HG03139 (cell line): Measurements from ENCODE around the gene SLC6A19.
"Not testable (repeated sequence)": the region's sequence is repeated elsewhere in the genome, so short reads cannot be mapped to it uniquely, and the experiment has no call there.

Experiments used
- ATAC-seq: cut with Tn5 transposase; IDR thresholded peaks from one replicate; pipeline ENCODE4 v1.9.1; 2021; ENCODE audit not compliant: unreplicated experiment

SLC6A19 gene

DNA sequence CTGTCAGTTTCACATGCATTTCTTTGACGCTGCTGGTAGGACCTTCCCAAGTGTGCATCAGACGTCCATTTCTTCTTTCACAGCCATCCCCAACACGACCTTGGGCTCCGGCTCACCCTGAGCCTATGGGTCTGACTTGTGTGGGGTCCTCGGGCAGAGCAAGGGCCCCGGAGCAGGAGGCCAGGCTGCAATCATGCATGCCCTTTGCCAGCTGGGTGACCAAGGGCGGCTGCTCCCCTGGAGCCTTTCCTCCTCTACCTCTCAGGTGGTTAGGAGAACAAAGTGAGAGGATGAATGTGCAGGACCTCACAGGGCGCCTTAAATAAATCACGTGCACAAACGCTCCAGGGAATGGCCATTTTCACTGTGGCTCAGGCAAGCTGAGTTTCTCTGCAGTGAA is 60.2 kb downstream of the SLC6A19 start:
- ATAC-seq: no peak

DNA sequence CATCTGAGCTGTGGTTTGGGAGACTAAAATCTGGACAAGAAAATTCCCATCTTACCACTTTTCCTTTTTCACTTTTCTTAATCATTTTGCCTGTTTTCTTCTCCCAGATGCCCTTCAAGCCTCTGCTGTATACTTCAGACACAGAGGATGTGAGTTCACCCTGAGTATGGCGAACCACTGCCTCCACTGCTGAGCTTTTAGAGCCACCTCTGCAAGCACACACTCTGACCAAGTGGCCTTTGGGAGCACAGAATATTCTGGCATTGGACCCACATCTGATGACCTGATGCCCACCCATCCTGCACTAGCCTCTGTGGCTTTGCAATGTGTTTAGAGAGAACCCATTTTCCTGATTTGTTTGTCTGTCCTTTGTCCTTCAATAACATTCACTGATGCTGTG is 61.0 kb downstream of the SLC6A19 start:
- no peak for ATAC-seq

DNA sequence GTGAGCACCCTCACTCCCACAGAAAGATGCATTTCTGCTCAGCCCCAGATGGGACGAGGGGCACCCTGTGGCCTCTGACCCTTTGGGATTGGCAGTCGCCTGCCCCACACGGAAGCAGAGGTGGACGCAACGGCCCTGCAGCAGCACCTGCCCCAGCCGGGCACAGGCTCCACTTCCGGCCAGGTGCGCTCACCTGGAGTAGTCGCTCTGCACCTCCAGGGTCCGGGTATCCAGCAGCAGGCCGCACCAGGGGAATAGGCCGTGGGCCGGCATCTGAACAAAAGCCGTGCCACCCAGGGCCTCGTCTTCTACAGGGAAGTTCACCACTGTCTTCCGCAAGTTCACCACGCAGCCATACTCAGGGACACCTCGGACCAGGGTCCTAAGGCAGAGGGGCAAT is 62.8 kb downstream of the SLC6A19 start:
- no peak for ATAC-seq

DNA sequence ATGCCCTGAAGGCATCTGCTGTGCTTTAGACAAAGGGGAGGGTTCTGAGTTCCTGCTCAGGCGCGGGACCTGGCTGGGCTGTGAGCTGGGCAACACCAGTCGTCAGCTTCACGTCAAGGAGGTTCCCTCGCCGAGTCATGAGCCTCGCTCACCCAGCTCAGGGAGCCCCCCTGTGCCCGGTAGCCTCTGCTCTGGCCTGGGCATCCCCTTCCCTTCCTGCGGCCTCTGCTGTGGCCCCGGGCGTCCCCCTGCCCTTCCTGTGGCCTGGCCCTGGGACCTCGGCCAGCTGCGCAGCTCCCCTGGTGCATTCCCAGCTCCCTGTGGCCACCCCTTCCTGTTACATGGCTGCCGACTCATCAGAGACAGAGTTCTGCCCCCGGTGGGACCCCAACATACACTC is 63.6 kb downstream of the SLC6A19 start:
- no peak for ATAC-seq

DNA sequence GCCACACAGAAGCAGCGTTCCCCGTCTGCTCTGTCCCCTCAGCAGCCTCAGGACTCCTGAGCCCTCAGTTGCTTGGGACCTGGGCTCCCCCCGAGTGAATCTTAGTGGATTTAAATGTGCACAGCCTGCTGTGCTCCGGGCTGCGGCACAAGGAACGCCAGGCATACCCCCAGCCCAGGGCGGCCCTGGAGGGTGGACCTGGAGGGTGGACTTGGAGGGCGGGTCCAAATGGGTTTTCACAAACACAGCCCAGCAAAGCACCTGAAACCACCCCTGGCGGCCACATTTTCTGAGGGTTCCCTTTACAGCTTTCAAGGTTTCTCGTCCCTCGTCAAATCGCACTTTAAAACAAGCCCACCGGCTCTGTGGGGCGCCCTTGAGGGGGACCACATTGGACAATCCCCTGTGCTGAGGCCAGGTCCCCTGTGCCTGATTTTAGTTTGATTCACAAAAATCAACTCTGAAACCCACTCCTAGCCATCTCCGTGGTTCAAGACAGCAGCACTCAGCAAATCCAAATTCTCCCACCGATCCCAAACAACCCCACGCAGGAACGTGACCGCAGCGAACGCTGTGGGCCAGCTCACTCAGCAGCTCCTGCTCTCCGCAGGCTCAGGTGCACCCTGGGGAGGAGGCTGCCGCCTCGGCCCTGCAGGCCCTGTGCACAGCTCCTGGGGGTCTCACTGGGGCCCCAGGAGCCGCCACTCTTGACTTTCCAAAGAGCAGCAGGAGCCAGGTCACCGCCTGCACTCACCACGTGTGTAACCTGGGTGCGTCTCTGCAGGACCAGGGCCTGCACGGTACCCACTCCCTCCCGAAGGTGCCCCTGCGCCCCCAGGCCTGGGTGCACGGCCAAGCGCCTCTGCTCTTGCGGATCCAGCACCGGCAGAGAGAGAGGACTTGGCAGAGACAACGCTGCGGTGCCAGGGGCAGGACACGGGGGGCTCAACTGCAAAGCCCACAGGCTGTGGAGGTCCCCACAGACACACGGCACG is 64.4 kb downstream of the SLC6A19 start:
- no peak for ATAC-seq

DNA sequence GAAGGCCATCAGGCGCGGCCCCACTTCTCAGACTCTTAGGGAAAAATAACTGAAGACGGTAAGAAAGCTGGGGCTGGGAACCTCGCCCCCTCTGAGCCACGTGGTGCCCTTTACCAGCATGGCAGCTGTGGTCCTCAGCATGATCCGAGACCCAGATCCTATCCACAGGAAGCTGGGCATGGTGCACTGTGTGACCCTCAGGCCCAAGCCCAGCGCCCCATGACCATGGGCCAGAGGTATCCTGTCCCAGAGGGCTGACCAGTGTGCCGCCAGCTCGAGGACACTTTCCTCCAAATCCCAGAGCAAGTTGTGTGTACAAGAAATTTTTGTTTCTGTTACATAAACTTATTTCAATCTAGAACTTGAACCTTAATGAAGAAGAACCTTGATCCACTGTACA is 65.4 kb downstream of the SLC6A19 start:
- ATAC-seq: no peak

DNA sequence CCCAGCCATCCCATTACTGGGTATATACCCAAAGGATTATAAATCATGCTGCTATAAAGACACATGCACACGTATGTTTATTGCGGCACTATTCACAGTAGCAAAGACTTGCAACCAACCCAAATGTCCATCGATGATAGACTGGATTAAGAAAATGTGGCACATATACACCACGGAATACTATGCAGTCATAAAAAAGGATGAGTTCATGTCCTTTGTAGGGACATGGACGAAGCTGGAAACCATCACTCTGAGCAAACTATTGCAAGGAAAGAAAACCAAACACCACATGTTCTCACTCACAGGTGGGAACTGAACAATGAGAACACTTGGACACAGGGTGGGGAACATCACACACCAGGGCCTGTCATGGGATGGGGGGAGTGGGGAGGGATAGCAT is 66.1 kb downstream of the SLC6A19 start:
- ATAC-seq: not testable (repeated sequence)

DNA sequence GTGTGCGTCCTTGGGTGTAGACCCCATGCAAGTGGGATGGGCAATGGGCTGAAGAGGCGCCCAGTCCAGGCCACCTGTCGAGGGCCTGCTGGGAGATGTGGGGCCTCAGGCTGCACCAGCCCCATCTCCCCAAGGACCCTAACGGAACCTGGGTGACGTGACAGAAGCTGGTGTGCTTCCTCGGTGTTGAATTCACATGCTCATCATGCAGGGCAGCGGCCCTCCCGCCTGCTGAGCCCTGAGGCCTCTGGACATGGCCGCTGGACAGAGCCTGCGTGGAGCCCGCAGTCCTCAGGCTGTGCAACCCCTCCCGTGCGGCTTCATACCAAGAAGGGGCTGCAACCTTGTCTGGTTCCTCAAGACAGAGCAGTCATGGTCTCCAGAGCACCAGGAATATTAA is 66.7 kb downstream of the SLC6A19 start:
- no peak for ATAC-seq

DNA sequence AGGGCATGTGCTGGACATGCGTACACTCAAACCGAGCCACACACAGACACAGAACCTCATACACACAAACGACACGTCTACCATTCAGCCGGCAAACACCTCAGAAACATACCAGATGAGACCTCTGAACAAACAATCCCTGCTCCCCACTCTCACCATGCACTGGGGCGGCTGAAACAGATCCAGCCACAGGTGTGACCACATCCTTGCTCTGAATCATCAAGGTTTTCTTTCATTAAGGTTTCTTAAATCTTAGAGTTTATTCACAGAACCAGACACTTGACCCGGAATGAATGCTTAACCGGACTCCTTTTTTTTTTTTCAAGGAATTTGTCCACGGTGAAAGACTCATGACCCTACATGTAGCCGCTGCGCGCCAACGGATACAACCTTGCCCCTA is 67.3 kb downstream of the SLC6A19 start:
- no peak for ATAC-seq

DNA sequence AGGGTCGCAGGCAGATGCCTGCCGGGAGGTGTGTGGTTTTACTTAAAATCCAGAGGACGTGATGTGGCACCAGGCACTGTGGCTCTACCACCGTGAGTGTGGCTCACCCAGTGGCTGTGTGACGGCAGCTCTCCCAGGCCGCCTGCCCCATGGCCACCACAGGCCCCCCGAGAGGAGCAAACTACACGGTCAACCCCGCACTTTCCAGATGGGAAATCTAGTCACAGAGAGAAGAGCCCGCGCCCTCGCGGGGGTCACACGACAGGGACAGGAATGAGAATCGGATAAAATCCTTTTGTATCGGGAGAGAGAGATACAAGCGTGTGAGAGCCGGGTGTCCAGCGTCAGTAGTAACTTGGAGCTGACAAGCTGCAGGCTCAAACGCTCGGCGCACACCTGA is 69.0 kb downstream of the SLC6A19 start:
- ATAC-seq: no peak

DNA sequence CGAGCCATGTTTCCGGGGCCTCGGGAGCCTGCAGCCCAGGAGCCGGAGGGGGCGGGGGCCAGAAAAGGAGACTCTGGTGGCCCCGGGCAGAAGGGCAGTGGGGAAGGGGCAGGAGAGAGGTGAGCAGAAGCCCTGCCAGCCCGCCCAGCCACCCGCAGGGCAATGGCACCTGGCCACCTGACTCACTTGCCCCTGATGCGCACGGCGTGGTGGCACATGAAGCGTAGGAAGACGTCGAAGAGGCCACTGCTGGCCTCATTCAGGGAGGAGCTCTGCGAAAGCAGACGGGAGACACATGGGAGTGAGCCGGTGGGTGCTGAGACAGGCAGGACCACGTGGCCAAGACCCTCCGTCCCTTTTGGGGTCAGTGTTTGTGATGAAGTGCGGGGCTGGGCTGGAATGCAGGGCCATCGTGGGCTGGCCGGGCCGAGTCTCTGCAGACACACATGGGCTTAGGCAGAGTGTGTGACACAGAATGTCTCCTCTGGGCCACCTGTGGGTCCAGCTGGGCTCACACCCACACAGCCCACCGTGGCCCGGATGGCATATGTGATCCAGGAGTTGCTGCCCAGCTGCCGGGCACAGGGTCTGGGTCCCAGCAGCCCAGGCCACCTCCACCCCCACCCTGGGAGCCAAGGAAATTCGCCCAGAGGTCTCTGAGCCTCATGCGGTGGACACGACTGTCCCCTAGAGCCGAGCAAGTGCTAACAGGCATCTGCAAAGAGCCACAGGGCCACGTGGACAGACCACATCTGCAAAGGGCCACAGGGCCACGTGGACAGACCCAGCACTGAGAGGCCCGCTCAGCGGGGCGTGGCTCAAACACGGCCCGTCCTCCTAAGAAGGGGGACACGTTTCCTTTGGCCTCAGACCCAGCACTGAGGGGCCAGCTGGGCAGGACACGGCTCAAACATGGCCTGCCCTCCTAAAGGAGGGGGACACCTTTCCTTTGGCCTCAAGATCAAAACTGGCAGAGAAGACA is 69.8 kb downstream of the SLC6A19 start:
- ATAC-seq: no peak

DNA sequence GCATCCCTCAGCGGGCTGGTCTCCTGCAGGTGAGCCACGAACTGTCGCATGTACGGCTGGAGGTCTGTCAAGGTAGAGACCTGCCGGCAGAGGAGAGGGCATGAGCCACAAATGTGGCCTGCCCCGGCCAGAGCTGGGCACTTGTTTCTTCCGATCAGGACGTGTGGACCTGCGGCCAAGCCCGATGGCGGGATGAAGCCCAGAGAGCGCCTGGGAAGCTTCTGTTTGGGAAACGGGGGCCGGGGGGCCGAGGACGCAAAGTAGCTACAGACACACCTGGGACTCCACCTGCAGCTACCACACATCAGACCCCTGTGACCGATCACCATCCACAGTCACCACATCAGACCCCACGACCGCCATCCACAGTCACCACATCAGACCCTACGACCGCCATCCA is 70.8 kb downstream of the SLC6A19 start:
- no peak for ATAC-seq

DNA sequence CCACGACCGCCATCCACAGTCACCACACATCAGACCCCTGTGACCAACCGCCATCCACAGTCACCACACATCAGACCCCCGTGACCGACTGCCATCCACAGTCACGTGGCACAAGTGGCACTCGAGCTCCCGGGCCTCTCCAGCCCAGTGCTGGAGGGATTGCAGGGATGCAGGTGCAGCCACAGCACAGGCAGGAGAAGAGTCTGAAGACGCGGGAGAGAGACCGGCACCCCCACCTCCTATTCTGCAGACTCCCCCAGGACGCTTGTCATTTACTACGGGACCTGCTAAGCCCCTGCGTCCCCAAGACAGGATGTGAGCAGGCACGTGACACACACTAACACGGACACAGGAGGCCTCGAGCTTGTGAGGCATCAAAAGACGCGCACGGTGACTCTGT is 72.3 kb downstream of the SLC6A19 start:
- ATAC-seq: no peak

DNA sequence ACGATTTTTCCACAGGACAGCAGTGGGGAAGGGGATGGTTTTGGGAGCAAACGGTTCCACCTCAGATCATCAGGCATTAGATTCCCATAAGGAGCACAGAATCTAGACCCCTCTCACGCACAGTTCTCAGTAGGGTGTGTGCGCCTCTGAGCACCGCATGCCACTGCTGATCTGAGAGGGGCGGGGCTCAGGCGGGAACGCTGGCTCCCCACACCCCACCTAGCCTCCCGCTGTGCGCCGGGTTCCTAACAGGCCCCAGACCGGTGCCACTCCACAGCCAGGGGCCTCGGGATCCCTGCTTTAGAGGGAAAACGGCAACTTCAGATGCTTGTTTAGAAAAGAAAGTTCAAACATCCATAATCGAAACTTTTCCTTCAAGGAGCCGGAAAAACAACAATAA is 73.1 kb downstream of the SLC6A19 start:
- ATAC-seq: no peak
